ENCODE data around the gene ADAMTS4.

ADAMTS4 gene

DNA sequence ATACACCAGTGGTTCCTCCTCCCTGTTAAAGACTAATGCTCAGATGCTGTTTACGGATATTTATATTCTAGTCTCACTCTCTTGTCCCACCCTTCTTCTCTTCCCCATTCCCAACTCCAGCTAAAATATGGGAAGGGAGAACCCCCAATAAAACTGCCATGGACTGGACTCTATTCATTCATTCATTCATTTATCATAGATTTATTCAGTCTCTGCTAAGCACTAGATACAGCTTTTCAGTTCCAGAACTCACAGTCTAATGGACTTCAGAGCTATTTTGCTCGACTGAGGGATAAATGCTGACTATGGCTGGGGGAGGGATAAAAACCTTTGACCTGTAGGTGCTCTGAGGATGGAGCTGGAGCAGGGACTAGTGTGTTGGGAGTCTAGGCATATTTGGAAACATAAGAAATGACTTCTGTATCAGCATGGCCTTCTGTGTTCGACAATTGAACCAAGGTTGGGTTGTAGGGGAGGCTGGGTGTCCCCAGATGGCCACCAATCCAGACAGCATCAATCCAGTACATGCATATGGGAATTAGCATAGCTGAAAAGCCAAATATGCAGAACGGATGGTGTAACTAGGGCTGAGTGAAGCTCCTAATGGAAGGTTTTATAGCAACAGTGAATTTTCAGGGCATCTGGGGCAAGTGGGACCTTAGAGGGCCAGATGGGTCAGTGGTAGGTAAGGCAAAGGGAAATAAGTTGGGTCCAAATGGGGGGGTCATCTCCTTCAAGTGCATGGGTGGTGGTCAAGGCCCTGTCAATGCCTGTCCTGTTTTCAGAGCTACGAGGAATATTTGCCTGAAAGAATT lies 20.4 kb upstream of the ADAMTS4 start:
- no peak for DNase-seq

DNA sequence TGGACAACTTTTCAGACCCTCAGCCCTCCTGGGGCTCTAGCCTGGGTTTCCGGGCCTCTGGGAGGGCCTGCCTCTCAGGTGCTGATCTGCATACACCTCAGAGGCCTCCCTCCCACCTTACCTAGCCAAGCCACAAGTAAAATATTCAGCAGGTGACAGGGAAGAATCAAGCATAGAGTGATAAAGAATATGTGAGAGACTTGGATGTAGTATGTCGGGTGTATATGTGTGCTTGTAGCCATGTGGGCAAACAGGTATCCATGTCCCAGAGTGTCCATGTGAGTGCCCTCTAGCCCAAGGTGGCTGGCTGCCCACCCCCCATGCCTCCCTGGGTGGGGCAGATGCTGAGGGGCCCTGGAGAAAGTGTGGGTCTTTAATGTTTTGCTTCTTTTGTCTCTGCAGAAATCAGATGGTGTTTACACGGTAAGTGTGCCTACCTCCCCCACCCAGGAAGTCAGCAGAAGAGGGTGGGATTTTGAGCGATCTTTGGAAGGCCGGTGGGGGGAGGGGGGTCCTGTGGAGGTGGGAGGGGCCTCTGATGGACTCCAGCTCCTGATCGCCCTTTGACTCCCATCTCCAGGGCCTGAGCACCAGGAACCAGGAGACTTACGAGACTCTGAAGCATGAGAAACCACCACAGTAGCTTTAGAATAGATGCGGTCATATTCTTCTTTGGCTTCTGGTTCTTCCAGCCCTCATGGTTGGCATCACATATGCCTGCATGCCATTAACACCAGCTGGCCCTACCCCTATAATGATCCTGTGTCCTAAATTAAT lies 19.6 kb upstream of the ADAMTS4 start:
- no peak for DNase-seq

DNA sequence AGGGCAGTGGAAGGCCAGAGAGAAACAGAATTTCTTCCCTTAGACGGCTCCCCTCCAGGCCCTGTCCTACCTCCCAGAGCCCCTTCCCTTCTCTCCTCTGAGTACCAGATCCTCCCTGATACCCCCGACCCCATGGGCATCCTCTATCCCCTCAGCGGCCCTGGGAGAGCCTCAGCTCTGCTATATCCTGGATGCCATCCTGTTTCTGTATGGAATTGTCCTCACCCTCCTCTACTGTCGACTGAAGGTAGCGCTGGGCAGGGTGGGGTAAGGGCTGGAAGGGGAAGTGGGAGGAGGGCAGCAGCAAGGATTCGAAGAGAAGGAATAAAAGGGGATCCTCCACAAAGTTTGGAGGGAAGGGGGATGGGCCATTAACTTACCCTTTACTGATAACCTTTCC lies 19.0 kb upstream of the ADAMTS4 start:
- DNase-seq = no peak

DNA sequence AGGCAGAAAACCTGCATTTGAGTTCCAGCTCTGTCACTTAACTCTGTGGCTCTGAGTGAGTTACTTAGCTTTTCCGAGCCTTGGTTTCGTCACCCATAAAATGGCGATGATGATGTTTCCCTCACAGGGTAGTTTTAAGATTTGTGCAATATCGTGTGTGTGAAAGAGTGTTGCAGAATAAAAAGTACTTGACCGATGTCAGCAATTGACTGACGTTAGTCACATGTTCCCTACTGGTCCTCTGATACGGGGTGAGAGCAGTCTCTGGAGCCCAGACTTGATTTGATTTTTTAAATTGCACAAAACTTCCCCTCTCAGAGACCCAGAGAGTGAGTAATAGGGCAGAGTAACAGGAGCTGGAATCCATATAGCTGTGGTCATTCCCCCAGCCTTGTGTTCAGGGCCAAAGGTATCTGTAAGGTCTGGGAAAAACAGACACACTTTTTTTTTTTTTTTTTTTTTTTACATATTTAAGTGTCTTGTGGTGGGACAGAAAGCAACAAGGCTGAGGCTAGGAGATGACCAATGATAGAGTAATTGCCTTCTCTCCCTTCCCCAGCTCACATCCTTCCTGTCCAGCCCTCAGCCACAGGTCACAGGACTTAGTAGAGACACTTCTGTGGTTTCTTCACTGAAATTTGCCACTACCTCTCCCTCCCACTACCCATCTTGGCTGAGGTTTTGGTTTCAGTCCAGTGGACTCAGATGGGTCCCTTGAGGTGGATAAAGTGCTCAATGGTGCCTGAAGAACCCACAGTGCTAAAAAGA lies 18.3 kb upstream of the ADAMTS4 start:
- DNase-seq = no peak

DNA sequence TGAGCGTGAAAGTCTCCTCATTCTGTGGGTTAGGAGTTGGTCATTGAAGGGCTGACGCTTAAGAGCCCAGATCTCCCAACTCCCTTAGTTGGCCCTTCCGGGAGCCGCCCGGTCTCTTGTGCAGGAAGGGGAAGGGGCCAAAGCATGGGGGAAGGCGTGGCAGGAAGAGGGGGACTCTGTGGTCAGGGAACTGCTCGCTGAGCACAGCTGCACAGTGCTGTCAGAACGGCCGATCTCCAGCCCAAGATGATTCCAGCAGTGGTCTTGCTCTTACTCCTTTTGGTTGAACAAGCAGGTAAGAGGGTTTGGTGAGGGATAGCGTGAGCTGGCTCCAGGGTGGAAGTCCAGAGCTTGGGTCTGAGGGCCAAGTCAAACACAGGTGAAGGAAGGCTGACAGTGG lies 16.2 kb upstream of the ADAMTS4 start, which contains the start of gene FCER1G:
Gene FCER1G, plus strand, starts transcription at position 220 of the 400 bp plus-strand sequence. Its CDS starts 27 bp downstream, at position 247.
- DNase-seq = no peak

DNA sequence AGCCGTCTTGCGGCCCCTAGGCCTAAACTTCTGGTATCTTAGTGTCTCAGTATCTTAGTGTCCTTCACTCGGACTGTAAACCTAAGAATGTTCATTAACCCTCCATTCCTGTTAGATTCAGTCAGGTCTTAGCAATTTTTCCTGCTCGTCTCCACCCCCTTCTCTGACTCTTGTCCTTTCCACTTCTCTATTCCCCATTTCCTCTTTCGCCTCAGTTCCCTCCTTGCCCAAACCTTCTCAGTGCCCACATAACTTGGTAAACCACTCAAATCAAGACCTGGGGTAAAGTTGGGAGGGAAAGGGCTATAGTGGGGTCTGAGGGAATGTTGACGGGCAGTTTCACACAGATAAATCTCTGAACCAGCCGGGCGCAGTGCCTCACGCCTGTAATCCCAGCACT lies 15.5 kb upstream of the ADAMTS4 start:
- DNase-seq = no peak

DNA sequence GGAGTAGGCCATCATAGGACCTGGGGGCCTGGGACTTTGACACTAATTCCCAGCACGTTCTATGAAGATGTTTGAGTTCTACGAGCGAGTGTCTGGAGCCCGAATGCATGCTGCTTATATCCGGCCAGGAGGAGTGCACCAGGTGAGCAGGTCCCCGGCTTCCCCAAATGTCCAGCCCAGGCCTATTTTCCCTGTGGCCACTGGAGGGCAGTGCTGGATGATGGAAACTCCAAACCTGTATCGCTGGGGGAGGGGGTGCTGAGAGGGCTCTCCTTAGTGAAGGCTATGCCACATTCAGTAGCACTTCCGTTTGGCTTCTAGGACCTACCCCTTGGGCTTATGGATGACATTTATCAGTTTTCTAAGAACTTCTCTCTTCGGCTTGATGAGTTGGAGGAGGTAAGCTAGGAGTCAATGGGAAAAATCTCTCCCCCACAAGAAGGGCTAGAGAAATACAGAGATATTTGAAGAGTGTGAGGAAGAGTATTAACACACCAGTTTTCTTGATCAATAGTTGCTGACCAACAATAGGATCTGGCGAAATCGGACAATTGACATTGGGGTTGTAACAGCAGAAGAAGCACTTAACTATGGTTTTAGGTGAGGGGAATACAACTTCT lies 11.0 kb upstream of the ADAMTS4 start:
- DNase-seq = no peak

DNA sequence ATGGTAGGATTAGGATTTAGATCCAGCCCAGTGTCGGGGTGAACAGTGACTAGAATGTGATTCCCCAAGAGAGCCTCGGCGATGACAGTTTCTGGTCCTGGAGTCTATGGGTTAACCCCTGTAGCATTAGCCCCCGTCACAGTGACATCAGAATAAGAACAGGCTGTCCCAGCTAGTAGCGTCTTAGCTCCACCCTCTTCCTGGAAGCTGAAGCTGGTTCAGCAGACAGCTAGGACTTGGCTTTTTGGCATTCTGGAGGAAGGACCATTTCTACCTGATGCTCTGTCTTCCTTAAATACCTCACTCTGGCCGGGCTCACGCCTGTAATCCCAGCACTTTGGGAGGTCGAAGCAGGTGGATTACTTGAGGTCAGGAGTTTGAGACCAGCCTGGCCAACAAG lies 8.3 kb upstream of the ADAMTS4 start:
- no peak for DNase-seq

DNA sequence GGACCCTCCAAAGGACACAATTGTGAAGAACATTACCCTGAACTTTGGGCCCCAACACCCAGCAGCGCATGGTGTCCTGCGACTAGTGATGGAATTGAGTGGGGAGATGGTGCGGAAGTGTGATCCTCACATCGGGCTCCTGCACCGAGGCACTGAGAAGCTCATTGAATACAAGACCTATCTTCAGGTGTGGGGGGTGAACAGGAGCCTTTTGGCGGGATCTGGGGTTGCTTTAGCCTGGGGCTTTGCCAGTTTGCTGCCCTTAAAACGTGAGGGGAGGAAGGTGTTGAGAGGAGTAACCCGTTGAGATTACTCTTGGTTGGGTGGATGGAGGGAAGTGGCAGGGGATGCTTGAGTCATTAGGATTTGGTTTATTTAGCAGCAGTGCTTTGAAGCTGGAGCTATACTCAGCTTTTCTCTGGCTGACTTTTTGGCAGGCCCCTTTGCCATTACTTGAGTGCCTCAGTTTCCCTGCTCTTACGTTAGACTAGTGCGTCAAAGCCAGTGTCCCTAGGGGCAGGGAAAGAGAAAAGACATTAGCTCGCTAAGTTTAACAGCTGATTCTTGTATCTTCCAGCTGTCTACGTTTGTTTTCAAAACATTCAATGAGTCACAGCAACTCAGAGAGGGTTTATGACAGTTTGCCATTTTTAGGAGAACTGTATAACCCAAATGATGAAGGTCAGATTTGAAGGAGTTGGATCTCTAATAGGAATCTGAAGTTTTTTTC lies 7.7 kb upstream of the ADAMTS4 start:
- no peak for DNase-seq

DNA sequence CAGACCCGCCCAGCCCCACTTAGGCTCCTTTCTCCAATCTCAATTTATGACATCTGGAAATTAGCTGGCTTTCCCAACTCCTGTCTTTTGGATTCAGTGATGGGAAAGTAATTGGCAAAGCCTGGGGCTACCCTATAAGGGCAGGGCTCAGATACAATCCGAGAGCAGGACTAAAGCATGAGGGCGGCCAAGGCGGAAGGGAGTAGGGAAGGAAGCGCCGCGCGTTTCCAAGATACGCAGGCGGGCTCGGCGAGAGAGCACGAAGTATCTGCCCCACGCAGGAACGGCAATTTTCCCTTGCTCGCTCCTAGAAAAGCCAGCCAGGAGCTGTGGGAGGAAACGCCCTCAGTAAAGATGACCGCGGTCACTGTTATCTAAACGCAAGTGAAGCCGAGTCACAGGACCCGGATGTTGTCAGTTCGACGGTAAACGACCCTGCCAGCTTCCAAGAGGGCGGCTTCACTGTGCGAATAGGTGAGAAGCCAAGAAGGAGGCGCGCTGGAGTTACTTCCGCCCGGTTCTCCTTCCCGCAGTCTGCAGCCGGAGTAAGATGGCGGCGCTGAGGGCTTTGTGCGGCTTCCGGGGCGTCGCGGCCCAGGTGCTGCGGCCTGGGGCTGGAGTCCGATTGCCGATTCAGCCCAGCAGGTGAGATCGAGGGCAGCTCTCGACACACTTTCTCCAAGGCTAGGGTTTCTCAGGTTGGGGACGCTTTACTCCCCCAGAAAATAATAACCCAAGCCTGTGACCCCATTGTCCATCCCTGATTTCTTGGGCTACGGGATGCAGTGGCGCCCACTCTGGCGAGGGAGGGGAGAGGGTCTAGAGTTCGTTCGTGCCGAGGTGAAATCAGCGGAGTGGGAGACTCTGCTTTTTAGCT lies 3.2 kb upstream of the ADAMTS4 start, which contains the start of gene NDUFS2:
Gene NDUFS2, plus strand, starts transcription at position 532 of the 877 bp plus-strand sequence. Its CDS starts 19 bp downstream, at position 551.
- peak; percentile 67 for DNase-seq

DNA sequence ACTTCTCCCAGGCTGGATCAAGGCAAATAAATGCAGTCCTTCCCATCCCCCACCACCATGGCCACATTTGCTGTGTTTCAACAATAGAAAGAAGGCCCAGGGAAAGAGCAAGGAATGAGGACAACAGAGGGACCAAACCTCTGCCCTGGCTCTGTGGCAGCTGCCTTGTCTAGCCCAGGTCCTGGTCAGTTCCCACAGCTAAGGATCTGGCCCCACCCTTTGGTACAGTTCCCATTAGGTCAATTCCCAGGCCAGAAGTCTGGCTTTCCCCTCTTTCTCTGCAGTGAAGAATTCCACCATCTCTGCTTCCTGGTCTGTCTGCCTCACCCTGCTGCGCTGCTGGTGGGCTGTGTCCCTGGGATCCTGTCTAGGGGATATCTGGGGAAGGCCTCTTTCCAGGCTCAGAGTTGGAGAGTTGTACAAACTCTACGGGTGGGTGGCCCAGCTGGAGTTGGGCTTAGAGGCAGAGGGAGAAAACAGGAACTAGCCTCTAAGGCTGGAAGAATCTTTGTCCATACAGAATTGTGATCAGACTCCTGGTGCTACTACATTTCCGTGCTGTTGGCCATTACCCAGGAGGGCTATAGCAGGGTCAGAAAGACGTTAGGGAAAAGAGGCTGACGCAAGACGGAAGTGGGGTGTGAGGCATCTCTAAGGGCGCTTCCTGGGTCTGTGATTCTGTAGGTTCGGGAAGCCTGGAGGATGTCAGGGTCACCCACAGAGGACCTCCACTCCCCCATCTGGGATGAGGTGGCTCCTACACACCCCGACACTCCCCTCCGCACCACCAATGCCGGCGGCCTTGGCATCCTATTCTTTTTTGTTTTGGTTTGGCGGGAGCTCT lies 2.4 kb upstream of the ADAMTS4 start:
- DNase-seq = no peak

DNA sequence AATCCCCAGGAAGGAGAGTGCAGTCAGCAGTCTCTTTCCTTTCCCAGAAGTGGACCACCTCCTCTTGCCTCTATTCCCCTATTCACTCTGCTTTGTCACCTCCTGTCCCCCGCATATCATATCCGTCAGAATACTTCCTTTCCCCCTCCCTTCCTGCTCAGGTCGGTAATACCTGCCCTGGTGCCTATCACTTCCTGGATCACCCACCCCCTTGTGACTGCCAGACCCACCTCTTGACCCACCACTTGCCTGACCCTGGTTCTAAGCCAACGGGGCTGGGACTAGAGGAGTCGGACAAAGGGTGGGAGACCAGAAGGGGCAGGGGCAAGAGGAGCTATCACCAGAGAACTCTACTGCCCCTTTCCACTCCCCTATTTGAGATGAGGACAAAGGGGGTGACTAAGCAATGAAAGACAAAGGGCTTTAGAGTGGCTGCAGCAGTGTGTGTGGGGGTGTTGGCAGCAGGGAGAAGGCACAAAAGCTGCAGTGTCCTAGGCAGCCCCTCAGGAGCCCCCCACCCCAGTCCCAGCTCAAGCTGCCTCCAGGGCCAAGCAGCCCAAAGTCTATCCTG lies 1.7 kb upstream of the ADAMTS4 start:
- DNase-seq = no peak

DNA sequence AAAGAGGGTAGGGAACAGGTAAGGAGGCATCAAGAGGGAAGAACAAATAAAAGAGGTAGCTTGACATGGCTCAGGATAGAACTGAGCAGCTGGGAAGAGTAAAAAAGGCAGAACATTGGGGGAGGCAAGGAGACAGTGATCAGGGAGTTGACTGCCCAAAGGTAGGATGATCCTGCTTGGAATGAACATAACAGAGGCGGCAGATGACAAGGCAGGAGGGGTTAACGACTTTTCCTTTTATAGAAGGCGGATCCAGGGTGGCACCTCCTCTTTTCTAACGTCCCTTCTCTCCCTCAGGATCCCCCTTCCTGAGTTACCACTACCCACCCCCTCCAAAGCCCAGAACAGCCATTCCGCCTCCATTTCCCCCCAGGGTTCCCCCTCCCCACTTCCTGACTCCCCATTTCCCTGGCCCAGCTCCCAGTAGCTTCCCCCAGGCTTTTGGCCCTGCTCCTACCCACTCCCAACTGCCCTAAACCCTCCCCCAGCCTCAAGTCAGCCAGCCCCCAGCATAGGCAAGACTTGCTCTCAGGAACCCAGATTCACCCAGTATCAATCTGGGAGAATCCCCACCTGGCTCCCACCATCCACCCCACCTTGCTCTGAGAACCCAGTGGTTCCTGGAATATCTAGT lies 769 bp upstream of the ADAMTS4 start:
- DNase-seq = no peak

DNA sequence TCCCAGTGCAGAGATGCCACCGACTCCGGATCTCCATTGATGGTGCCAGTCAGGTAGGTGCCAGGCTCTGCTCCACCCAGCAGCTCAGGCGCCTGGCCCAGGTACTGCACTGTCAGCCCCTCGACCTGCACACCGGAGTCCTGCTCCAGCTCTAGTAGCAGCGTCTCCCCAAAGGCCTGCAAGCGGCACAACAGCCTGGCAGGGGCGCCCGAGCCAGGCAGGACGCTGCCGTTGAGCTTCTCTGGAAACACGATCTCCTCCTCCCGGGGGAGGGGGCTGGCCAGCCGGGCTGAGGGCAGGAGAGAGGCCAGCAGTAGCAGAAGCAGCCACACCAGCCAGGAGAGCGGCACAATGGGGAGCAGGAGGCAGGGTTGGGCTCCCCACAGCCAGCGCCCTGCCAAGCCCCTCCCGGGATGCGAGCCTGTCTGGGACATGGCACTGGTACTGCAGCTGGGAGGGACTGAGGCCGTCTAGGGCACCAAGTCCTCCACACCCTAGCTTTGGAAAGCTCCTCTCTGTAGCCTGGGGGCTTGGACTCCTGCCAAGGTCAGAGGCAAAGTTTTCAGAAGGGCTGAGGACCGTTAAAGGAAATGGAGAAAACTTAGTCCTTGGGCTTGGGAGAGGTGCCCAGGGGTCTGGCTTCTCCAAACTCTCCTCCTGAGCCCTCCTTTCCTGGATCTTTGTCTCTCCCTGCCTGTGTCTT lies 509 bp downstream of the ADAMTS4 start:
- no peak for DNase-seq

DNA sequence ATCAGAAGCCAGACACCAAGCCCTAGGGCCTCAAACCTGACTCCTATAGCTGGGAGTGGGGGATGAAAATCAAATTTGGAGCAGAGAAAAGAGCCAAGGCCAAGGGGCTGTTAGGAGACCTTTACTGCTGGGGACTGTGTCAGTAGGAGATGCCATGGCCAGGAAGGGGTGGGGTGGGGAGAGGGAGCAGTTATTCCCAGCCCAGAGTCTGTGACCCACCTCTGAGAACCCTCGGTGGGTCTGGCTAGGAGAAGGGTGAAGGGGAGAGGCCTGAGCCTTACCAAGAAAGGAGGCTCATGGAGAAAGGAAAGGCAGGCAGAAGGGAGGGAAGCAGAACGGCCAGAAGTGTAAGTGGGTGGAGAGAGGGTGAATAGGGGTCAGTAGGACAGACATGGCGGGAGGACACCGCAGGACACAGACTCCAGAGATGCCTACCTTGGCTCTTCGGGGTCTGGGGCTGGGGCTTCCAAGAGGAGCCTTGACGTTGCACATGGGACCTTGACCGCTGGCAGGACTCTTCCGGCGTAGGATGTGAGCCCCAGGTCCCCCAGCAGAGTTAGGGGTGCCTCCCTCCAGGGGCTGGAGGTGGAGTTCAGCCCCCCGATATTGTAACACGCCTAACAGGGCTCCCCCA lies 1.2 kb downstream of the ADAMTS4 start:
- no peak for DNase-seq

DNA sequence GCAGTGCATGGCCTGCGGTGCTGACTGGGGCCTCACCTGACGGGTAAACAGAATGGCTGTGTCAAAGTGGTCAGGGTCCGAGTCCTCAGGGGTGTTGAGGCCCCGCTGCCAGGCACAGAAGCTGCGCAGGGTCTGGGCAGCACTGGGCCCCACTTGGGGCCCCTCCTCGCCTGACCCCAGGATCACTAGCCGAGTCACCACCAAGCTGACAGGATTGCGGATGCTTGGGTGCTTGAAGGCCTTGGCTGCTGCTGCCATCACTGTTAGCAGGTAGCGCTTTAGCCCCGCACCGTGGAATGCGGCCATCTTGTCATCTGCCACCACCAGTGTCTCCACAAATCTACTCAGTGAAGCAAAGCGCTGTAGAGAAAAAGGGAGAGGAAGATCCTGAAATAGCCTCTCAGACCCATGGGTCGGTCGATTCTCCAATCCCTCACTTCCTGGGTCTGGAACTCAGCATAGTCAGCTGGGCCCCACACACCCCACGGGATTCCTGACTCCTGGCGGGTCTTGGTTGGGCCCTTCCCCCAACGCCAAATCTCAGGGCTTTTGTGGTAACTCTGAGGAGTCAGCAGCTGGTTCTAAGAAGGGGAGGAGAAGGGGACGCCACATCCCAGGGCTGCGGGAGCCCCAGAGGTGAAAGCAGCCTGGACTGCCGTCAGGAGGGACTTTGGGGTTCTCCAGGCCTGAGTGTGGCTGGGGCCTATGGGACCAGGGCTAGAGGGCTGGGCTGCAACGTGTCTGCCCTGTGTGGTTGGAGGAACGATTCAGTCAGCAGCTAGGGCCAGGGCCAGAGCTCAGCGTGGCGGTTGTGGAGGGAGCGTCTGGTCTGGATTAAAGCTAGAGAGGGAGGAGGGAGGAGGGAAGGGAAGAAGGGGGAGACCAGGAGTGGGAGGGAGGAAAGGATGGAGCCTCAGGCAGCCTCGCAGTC lies 2.1 kb downstream of the ADAMTS4 start:
- no peak for DNase-seq

DNA sequence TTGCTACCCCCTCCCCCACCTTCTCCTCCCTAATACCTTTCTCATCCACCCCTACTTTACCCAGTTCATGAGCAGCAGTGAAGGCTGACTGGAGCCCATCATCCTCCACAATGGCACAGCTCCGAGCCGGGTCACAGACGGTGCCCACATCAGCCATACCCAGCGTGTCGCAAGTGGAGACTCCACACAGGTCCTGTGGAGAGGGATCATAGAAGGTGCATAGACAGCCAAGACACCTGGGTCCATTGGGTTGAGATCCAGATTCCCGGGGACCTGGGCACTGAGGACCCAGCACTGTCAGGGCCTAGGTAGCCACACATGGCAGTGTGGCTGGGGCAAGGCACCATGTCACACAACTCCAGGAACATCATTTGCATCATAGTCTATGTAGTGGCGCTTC lies 2.7 kb downstream of the ADAMTS4 start:
- DNase-seq = no peak
